WERI-Rb-1 (cell line): Measurements from ENCODE around the gene DDX10.

Experiments
- DNase-seq: peaks from one replicate; pipeline ENCODE4 v3.0.0-alpha.2; 2020
- H3K27ac ChIP-seq: fragments of 250-450 bp; sonication (Bioruptor Pico); 2 replicates; pipeline ENCODE4 v1.5.1; 2020; ENCODE audit warnings: mild to moderate bottlenecking, moderate library complexity
- H3K27me3 ChIP-seq: fragments of 250-450 bp; sonication (Bioruptor Pico); 2 replicates; pipeline ENCODE4 v1.5.1; 2021; ENCODE audit warnings: mild to moderate bottlenecking, low read depth, moderate library complexity; ENCODE audit not compliant: insufficient read depth, severe bottlenecking
- H3K36me3 ChIP-seq: fragments of 250-450 bp; sonication (Bioruptor Pico); 2 replicates; pipeline ENCODE4 v1.5.1; 2020; ENCODE audit warnings: mild to moderate bottlenecking, moderate library complexity
- H3K4me3 ChIP-seq: 2 replicates; pipeline ENCODE4 v1.5.1; 2011; ENCODE audit warnings: low read depth, mild to moderate bottlenecking, control low read depth, low read length
- H3K9me3 ChIP-seq: fragments of 250-450 bp; sonication (Bioruptor Pico); 2 replicates; pipeline ENCODE4 v1.5.1; 2021; ENCODE audit warnings: mild to moderate bottlenecking, moderate library complexity; ENCODE audit not compliant: severe bottlenecking
- TF ChIP-seq, protein P1 (sequence below): IDR thresholded peaks from 2 replicates; pipeline ENCODE4 v1.5.1; 2011; ENCODE audit warnings: low read depth, mild to moderate bottlenecking, control low read depth, inconsistent platforms, low read length

DDX10 gene

DNA sequence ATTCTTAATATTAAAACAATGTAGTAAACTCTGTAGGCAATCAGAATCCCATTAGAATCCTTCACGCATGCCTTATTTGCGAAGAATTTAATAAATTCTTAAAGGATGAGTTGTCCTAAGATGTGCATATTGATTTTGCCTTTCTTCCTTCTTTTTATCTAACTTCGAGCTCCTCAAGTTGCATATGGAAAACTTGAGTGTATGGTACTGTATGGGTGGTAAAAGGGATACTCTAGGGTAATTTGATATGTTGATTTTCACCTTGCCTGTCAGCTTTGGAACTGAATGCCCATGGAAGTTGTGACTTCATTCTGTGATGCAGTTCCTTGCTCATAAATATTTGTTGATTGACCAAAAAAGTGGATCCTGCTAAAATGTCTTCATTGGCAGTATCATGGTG lies 193.8 kb downstream of the DDX10 start:
- no peaks in the 10 kb centered on the region for H3K27me3 ChIP-seq
- H3K36me3 ChIP-seq: no peaks in the 10 kb centered on the region
- no peak overlapping the region for H3K4me3 ChIP-seq
- TF ChIP-seq, protein P1, sequence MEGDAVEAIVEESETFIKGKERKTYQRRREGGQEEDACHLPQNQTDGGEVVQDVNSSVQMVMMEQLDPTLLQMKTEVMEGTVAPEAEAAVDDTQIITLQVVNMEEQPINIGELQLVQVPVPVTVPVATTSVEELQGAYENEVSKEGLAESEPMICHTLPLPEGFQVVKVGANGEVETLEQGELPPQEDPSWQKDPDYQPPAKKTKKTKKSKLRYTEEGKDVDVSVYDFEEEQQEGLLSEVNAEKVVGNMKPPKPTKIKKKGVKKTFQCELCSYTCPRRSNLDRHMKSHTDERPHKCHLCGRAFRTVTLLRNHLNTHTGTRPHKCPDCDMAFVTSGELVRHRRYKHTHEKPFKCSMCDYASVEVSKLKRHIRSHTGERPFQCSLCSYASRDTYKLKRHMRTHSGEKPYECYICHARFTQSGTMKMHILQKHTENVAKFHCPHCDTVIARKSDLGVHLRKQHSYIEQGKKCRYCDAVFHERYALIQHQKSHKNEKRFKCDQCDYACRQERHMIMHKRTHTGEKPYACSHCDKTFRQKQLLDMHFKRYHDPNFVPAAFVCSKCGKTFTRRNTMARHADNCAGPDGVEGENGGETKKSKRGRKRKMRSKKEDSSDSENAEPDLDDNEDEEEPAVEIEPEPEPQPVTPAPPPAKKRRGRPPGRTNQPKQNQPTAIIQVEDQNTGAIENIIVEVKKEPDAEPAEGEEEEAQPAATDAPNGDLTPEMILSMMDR: no peak
- DNase-seq: no peak
- H3K9me3 ChIP-seq: no peaks in the 10 kb centered on the region
- no peak overlapping the region for H3K27ac ChIP-seq

GRCh38 chr11:108859510-108859909 lies 194.6 kb downstream of the DDX10 start:
- Histone ChIP-seq H3K27me3 (no peaks in the 10 kb centered on the region), H3K27ac (no peak overlapping the region), H3K9me3 (no peaks in the 10 kb centered on the region), H3K4me3 (no peak overlapping the region), H3K36me3 (no peaks in the 10 kb centered on the region)
- TF ChIP-seq, protein P1: no peak
- no peak for DNase-seq

DNA sequence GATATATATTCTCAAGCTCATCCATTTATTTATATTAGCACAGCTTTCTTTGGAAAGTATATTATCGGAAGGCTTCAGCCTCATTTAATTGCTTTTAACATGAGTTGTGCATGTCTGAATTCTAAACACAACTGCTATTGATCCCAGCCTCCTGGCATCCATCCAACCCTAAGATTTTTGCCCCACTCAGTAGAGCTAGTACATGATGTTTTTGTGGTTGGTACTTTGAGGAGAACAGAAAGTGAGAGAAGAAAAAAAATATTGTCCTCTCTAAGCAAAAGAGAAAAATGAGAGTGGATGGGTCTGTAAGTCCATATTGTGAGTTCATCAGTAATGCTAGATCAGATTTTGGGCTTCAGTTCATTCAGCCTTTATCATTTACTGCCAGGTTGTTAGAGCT lies 198.7 kb downstream of the DDX10 start:
- H3K36me3 ChIP-seq: no peaks in the 10 kb centered on the region
- H3K9me3 ChIP-seq: no peaks in the 10 kb centered on the region
- no peak for DNase-seq
- no peaks in the 10 kb centered on the region for H3K27me3 ChIP-seq
- H3K4me3 ChIP-seq: no peak overlapping the region
- no peak overlapping the region for H3K27ac ChIP-seq
- TF ChIP-seq, protein P1: no peak

DNA sequence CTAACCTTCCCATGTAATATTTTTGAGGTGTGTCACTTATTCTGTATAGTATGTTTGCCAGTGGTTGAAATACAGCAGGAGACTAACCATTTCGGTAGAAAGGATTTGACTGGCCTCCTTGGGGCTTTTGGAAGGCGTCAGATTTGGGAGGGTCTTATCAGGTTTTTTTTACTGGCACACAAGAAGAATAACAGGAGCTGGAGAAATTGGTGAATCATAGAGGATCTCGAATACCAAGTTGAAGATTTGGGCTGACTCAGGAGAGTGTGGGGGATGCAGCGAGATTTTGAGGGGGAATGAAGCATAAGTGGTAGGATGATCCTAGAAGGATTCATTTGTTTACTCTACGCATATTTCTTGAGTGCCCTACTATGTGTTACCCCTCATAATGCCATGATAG lies 200.5 kb downstream of the DDX10 start:
- H3K9me3 ChIP-seq: no peaks in the 10 kb centered on the region
- TF ChIP-seq, protein P1: no peak
- H3K27me3 ChIP-seq: no peaks in the 10 kb centered on the region
- H3K27ac ChIP-seq: no peak overlapping the region
- no peak overlapping the region for H3K4me3 ChIP-seq
- DNase-seq: no peak
- H3K36me3 ChIP-seq: no peaks in the 10 kb centered on the region

DNA sequence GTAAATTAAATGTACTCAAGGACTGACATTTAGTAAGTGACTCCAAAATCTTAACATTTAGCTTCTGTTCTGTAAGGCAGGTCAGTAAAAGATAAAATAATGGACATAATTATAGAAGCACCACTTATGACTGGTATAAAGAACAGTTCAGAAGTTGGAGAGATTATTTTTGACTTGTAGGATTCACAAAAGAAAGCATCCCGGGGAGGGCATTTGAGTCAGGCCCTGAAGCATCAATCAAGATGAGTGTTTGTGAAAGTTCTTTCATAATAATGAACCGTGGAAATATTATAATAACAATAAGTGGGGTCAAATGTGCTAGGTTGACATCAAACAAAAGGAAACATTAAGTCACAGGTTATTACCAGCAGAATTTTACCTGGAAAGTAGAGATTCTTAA lies 201.9 kb downstream of the DDX10 start:
- TF ChIP-seq, protein P1: no peak
- no peak for DNase-seq
- Histone ChIP-seq H3K36me3 (no peaks in the 10 kb centered on the region), H3K27ac (no peak overlapping the region), H3K27me3 (no peaks in the 10 kb centered on the region), H3K4me3 (no peak overlapping the region), H3K9me3 (no peaks in the 10 kb centered on the region)

DNA sequence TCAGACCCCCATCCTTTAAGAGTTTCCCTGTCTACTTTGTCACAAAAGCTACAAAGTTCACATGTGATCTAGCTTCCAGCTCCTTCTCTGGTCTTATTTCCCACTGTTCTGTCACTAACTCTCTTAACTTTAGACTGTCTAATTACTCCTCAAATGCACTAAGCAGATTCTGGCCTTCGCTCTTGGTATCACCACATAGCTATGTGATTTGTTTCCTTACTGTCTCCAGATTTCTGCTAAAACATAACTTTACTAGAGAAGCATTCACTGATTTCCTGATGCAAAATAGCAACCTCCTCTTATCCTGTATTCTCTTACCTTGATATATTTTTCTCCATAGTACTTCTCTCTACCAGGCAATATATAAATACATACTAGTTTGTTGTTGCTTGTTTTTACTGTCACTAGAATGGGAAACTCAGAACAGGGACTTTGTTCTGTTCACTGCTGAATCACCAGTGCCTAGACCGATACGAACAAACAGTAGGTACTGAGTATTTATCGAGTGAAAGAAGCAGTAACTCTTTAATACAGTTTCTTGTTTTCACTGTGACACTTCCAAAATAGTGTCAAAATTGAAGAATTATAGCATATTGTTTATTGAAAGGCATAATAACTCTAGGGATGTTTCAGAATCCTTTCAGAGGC lies 205.6 kb downstream of the DDX10 start:
- H3K9me3 ChIP-seq: no peaks in the 10 kb centered on the region
- TF ChIP-seq, protein P1: no peak
- no peak overlapping the region for H3K4me3 ChIP-seq
- DNase-seq: no peak
- H3K36me3 ChIP-seq: no peaks in the 10 kb centered on the region
- no peak overlapping the region for H3K27ac ChIP-seq
- no peaks in the 10 kb centered on the region for H3K27me3 ChIP-seq
